HG03095 (cell line): Measurements from ENCODE around the gene RNF115.
"Not testable (repeated sequence)": the region's sequence is repeated elsewhere in the genome, so short reads cannot be mapped to it uniquely, and the experiment has no call there.

Experiments used
- ATAC-seq: cut with Tn5 transposase; IDR thresholded peaks from one replicate; pipeline ENCODE4 v1.9.1; 2021; ENCODE audit warnings: moderate library complexity; ENCODE audit not compliant: unreplicated experiment

Gene RNF115

DNA sequence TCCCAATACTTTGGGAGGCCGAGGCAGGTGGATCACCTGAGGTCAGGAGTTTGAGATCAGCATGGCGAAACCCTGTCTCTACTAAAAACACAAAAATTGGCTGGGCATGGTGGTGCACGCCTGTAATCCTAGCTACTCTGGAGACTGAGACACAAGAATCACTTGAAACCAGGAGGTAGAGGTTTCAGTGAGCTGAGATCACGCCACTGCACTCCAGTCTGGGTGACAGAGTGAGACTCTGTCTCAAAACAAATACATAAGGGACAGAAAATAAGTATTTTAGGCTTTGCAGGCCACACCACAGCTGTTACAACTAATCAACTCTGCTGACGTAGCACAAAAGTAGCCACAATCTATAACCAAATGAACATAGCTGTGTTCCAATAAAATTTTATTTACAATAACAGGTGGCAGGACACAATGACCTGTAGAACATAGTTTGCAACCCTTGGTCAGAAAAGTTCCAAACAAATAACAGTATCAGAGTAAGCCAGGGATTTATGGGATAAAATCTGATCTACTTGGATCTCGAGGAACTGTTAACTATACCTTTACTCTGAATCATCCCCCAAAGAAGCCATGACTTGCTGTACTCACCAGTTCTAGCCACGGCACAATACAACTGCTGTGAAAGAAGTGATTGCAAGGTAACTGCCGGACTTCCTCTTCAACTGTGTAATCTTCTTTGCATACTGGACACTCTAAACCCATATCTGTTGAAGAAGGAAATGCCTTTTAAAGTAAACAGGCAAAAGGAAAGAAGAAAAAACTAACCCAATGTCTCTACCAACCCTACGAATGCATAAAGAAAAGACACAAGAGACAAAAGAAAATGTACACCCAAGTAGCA is 76.3 kb downstream of the RNF115 start:
- no peak for ATAC-seq

DNA sequence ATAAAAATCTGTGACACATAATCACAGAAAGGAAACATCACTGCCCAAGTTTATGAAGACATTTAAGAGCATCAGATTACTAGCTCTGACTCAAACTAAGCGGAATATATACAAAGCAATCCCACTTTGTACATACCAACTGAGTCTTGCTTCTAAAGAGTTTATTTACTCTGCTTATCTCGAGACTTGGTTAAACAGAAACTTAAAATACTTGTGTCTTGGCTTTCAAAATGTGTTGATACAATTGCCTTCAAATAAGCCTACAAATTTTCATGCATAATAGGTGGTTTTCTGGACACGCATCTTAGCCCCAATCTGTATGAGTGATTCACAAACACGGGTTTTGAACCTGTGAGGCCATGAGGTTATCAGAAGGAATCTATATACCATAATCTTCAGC is 83.6 kb downstream of the RNF115 start:
- no peak for ATAC-seq

GRCh38 chr1:145736191-145736590 is 87.7 kb downstream of the RNF115 start:
- ATAC-seq = no peak

- ATAC-seq = no peak
Observed at GRCh38 chr1:145730900-145731299, 93.0 kb downstream of the RNF115 start.

DNA sequence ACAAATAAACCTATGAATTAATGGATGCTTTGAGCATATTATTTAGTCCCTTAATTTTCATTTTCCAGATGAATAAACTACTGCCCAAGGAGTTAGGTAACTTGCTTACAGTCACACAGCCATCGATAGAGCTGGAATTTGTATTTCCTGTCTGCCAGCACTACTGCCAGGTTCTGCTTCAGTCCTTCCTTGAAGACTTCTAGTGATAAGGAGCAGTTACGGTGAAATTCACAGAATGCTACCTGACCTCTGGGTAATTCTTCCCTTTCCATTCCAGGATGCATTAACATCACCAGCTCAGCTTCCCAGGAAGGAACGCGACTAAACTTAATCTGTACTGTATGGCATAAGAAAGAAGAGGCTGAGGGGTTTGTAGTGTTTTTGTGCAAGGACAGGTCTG is 93.4 kb downstream of the RNF115 start:
- ATAC-seq = no peak

GRCh38 chr1:145729666-145730436 is 94.0 kb downstream of the RNF115 start:
- ATAC-seq = no peak

GRCh38 chr1:145729196-145729595 is 94.7 kb downstream of the RNF115 start:
- no peak for ATAC-seq

- ATAC-seq = not testable (repeated sequence)
Observed at GRCh38 chr1:145726193-145726592, 97.7 kb downstream of the RNF115 start.

DNA sequence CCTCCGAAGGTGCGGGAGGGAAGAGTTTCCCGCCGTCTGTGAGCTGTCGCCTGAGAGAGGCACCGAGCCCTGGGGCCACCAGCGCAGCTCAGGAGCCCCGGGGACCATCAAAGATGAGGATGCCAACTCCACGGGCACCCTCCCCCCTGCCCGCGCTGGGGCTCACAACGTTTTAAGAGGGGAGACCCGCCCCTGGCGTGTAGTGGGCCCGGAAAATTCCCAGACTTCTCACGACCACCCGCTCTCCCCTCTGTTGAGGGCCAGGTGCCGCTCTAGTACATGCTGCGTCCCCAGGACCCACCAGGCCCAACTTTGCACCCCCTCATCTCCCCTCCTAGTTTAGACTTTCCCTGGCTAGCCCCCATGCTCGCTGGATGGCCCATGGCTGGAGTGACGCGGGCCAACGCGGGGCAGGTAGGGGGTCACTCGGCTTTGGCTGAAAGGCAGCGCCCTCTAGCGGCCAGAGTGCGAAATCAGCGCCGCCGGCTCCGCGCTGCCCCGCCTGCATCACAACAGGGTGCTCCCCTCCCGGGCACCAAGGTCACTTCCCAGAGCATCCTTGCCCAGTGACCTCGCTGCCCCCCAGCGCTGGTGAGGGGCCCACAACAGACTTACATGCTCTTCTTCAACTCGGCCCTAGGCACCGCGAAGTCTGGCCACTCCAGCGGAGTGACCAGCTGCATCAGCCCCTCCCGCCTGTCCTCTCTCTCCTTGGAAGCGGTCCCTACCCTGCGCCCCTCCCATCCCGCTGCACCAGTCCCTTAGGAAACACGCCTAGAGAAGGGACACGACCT is 102.8 kb downstream of the RNF115 start:
- no peak for ATAC-seq

DNA sequence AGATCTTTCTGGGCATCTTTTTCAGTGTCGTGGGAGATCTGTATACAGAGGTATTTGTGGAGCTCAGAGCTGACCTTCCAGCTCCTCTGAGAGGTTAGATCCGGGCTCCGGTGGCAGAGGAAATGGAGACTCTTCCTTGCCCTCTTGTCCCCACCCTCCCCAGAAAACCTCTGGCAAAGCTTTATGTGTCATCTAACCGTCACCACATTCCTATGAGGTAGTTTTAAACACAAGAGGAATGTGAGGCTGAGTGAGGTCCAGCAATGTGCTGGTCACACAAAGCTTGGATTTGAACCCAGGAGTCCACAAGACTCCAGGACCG is 103.4 kb downstream of the RNF115 start:
- ATAC-seq = no peak

GRCh38 chr1:145719230-145720079 is 104.4 kb downstream of the RNF115 start, which contains the start of gene CD160:
CD160 (plus strand) TSS chr1:145719499; CDS start chr1:145728328, 8,829 bp downstream.
- ATAC-seq = no peak

GRCh38 chr1:145718465-145718864 is 105.4 kb downstream of the RNF115 start:
- not testable (repeated sequence) for ATAC-seq

- no peak for ATAC-seq
Observed at GRCh38 chr1:145717833-145718232, 106.1 kb downstream of the RNF115 start.

DNA sequence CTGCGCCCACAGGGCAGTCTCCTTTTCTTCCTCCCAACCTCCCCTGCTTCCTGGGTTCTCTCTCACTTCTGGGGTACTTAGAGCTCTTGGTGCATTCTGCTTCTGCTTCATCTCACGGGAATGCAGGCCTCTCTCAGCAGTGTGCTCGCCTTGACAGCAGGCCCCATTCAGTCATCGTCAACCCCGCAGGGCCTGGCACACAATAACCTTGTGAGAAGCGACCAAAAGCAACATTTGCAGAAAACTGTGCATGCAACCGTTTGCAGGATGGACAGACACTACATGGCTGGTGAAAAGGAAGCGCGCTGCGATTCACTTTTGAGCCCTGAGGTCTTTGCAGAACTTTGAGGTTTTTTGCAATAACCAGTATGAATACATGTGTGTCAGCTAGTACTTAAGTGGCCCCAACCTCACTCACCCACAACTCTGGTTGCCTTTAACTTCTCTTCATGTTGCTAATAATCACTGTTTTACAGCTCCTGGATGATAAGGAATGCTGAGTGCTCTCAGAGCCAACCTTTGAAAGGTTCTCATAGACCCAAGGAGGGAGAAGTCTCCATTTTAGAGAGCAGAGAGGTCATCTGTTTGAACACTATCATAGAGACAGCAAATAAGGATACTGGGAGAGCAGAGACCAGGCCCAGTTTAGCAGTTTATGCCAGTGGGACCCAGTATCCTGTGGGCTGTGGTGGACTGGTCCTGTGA is 107.1 kb downstream of the RNF115 start:
- ATAC-seq = no peak

- ATAC-seq = no peak
Observed at GRCh38 chr1:145714524-145715111, 109.3 kb downstream of the RNF115 start.

DNA sequence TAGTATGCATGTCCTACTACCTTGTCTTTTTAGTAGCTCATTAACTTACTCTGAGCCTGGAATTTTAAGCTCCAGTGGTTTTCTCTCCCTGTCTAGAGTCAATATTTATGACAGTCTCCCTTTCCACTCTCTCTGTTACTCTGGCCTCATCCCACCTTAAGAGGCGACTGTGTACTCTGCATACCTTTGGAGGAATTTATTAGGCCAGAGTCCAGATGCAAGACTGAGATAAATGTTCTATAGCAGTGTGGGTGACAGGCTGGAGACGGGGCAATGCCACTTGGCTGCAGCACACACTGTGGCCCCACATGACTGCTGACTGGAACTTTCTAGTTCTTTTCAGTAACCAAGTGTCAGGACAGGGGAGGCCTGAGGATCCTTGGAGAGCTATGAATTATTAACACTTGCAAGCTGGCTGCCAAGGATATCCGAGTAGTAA is 112.7 kb downstream of the RNF115 start:
- ATAC-seq = no peak

- ATAC-seq = no peak
Observed at GRCh38 chr1:145710291-145711027, 113.4 kb downstream of the RNF115 start.

GRCh38 chr1:145708063-145708462 is 115.8 kb downstream of the RNF115 start:
- ATAC-seq = no peak
